NCI-H69 (cell line): ENCODE results near the gene DHRS7C.

Source experiments
- DNase-seq: peaks from one replicate; lab custom pipeline; 2025; lab: John Stamatoyannopoulos, UW

The DHRS7C gene

DNA sequence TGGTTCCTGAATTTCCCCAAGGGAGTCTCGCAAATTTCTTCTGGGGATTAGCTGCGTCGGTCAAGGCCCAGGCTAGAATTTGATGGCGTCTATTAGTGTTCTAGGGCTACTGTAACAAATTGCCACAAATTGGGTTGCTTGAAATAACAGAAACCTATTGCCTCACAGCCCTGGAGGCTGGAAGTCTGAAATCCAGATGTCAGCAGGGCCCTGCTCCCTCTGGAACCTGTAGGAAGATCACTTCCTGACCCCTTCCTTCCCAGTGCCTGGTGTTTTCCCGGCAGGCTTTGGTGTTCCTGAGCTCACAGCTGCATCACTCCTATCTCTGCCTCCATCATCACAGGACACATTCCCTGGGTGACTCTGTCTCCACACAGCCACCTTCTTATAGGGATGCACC is 24.4 kb downstream of the DHRS7C start:
- DNase-seq, result no peak

DNA sequence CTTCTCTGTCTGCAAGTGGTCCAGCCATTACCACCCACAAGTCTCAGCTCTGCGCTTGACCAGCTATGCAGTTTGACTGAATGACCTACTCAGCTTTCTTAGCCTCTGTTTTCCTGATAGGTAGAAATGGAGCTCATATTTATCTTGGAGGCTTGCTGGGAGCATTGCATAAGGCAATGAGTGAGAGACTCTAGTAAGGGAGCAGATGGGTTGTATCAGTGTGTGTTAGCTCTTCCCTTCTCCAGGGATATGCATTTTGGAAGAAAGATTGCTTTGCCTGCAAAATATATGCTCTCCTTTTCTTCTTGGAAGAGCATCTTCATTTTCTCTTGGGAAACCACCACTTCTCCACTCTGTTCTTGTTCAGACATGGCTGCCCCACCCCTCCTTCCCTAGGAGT is 26.1 kb downstream of the DHRS7C start:
- no peak for DNase-seq

DNA sequence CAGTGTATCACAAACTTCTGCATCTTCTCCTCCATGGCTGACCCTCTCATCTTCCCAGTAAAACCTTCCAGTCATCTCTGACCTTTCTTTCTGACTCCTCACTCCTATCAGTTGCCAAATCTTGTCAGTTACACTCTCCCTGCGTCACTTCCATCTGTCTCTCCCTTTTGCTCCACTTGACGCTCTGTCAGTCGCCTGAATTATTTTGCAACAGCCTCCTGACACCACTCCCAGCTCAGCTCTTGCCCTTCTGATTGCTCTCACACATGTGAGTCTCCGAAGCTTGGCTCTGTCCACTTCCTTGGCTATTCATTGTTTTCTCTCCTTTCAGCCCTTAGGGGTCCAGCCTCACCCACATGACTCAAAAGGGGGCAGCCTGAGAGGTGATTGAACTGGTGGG is 27.7 kb downstream of the DHRS7C start:
- DNase-seq, result no peak

DNA sequence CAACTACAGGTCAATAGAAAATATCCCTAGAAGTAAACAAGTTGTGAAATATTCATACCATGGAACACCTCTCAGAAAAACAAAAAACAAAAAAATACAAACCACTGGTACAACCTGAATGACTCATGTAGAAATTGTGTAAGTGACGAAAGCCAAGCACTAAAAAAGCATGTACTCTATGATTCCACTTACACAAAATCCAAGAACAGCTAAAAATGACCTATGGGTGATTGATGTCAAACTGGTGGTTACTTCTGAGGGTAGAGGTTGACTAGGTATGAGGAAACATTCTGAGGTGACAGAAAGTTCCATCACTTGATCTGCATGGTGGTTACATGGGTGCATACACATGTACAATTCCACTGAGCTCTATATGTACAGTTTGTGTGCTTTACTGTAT is 31.1 kb downstream of the DHRS7C start:
- no peak for DNase-seq

DNA sequence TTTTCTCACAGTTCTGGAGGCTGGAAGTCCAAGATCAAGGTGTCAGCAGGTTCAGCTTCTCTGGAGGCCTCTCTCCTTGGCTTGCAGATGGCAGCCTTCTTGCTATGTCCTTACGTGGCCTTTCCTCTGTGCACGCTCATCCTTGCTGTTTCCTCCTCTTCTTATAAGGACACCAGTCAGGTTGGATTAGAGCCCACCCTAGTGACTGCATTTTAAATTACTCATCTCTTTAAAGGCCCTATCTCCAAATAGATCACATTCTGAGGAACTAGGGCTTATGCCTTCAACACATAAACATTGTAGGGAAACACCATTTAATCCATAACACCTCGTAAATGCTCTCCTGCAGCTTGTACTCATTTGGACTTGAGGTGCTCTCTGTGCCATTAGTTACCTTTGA is 36.3 kb downstream of the DHRS7C start:
- DNase-seq, result no peak

DNA sequence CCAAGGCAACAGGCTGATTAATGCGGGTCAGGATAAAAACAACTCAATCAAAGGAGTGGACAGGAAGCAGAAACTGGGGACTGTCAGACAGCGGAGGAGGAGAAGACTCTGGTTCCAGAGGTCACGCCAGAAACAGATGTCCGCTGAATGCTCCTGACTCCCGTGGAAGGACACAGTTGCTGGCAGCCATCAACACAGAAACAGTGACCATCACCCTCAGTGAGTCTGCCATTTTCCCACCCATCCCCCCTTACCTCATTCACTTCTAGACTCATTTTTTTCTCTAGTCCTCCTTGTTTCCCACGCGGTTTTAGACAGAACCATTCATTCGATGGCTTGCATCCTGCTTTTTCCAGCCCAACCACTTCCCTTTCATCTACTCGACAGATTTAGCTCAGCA is 40.9 kb downstream of the DHRS7C start:
- DNase-seq, result no peak

DNA sequence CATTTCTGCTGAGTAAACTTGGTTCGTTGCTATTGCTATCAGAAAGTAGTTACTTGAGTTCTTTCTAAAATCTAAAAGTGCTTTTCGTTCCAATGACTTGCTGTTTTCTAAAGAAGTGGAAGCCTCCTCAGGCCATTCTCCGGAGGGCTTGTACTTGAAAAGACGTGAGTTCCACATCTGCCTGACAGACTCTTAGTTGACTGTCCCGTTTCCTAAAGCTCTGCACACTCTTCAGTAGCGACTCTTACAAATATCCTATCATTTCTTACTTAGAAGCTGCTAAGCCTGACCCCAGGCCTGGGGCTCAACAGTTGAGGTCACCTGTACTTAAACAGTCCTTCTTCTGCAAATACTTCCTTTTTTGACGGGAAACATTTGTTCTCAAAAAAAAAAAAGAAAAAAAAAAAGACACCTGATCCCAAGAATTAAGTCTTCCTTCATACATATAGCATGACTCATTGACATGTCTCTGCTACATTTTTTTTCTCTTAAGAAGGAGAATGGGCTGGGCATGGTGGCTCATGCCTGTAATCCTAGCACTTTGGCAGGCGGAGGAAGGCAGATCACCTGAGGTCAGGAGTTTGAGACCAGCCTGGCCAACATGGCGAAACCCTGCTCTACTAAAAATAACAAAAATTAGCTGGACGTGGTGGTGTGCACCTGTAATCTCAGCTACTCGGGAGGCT is 61.5 kb downstream of the DHRS7C start:
- no peak for DNase-seq

DNA sequence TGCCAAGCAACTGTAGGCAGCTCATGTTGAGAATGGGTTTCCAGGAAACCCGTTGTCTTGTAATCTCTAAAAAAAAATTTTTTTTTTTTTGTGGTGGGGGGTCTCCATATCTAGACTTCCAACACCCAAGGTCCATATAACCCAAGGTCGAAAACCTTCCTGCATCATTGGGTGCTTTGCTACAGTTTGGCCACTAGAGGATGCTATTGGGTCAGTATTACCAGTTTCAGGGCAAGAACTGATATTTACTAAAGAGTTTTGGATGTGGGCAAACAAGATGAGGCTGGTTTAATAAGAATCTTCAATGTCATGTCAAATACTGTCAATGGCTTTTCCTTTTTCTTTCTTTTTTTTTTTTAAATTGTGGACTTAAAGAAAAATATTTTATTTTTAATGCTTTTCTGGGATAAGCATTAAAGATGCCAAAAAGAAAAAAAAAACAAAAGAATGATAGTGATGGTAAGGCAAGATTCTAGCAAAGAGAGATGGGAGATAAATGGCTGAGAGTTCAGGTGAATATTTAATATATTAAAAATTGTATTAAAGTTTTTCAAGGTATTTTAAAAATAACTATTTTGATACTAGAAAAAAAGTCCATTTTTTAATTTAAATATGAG is 62.2 kb downstream of the DHRS7C start:
- peak; percentile 23 for DNase-seq

DNA sequence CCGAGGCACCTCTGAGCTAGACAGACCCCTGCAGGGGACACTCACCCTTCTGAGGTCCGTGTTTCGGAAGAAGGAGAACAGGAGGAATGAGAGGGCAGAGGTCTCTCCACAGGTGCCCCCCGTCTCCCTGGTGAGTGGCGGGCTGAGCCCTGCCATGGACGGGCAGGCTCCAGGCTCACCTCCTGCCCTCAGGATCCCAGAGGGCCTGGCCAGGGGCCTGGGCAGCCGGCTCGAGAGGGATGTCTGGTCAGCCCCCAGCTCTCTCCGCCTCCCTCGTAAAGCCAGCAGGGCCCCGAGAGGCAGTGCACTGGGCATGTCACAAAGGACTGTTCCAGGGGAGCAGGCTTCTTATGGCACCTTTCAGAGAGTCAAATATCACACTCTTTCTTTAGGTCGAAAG is 62.8 kb downstream of the DHRS7C start:
- no peak for DNase-seq

DNA sequence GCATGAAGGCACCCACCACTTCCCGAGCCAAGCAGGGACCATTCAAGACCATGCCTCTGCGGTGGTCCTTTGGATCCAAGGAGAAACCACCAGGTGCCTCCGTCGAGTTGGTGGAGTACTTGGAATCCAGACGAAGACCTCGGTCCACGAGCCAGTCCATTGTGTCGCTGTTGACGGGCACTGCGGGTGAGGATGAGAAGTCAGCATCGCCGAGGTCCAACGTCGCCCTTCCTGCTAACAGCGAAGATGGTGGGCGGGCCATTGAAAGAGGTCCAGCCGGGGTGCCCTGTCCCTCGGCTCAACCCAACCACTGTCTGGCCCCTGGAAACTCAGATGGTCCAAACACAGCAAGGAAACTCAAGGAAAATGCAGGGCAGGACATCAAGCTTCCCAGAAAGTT is 63.4 kb downstream of the DHRS7C start:
- no peak for DNase-seq

DNA sequence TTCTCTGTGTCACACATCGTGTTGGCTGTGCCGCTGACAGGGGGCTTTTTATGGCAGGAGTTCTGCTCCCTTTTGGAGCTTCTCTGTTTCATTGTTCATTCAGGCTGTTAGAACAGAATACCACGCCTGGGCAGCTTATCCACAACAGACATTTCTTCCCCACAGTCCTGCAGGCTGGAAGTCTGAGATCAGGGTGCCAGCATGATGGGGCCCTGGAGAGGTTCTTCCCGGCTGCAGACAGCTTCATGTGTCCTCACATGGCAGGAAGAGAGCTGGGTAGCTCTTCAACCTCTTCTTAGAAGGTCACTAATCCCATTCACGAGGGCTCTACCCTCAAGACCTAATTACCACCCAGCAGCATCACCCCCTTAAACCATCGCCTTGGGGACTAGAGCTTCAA is 65.1 kb downstream of the DHRS7C start:
- no peak for DNase-seq

DNA sequence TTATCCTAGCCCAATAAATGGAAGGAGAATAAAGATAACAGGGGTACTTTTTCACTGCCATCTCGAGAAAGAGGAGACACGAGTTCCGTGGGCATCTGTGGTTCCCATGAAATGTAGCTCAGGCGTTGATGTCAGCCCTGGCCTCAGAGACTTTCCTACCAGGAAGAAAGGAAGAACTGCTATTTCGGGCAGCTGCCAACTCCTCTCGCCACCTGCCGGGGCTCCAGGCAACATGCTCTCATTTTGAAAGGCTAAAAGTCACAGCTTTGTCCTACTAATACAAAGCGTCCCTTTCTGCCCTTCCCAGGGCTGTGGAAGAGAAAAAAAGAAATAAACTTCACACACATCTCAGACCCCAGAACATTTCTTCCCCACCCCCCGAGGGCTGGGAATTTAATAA is 65.8 kb downstream of the DHRS7C start:
- DNase-seq, result no peak
